Right renal cortex interstitium (tissue), 3 donors: Measurements from ENCODE around the gene BRK1. TPM values are rescaled to one million over a fixed set of nuclear protein-coding genes. Genes with fewer than 3 reads are reported as not detected.
"Not testable (repeated sequence)": the region's sequence is repeated elsewhere in the genome, so short reads cannot be mapped to it uniquely, and the experiment has no call there.

Experiments
- DNase-seq, 3 donors: peaks; one replicate each; pipeline ENCODE4 v3.0.0-alpha.2; 2013; ENCODE audit warnings: low read depth in 3 of 3, low spot score in 2 of 3
- polyA plus RNA-seq, 3 donors: library from polyadenylated mRNA; unstranded; fragments of 120-200 nt; gene quantifications; one replicate each; pipeline ENCODE4 v1.2.1, GENCODE V29; 2013; ENCODE audit not compliant: insufficient read length in 3 of 3

The BRK1 gene
- polyA plus RNA-seq, 3 donors = 215 to 235 (median 220) TPM

DNA sequence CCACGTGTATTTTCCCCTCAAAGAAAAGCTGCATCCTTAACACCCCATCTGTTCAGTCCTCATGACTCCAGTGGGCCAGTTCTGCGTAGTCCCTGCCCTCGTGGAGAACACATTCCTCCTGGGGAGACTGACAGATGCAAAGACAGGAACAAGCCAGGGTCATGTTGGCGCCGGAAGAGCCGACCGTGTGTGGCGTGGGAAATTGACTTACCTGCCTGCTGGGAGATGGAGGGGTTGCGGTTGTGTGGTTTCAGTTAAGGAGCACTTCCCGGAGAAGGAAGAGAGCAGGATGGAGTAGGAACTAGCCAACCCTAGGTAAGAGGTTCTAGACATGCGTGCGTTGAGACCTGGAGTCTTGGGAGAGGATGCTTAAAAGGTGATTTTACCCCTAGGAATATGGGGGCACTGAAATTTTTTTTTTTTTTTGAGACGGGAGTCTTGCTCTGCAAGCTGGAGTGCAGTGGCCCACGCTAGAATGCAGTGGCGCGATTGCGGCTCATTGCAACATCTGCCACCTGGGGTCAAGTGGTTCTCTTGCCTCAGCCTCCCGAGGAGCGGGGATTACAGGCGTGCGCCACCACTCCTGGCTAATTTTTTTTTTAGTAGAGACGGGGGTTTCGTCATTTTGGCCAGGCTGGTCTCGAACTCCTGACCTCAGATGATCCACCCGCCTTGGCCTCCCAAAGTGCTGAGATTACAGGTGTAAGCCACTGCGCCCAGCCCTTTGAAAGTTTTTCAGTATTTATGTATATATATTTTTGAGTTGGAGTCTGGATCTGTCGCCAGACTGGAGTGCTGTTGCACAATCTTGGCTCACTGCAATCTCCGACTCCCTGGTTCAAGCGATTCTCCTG lies 27.5 kb downstream of the BRK1 start:
- DNase-seq = no peak

GRCh38 chr3:10145685-10146084 lies 30.2 kb downstream of the BRK1 start:
- no peak for DNase-seq

DNA sequence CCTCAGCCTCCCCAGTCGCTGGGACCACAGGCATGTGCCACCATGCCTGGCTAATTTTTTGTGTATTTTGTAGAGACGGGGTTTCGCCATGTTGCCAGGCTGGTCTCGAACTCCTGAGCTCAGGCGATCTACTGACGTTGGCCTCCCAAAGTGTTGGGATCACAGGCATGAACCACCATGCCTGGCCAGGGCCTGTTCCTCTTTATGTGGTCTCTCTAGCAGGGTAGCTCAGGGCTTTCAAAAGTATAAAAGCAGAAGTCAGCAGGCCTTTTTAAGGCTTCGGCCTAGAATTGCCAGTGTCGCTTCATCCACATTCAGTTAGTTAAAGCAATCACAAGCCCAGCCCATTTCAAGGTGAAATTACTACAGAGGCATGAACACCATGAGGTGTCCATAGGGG lies 33.8 kb downstream of the BRK1 start:
- no peak for DNase-seq

DNA sequence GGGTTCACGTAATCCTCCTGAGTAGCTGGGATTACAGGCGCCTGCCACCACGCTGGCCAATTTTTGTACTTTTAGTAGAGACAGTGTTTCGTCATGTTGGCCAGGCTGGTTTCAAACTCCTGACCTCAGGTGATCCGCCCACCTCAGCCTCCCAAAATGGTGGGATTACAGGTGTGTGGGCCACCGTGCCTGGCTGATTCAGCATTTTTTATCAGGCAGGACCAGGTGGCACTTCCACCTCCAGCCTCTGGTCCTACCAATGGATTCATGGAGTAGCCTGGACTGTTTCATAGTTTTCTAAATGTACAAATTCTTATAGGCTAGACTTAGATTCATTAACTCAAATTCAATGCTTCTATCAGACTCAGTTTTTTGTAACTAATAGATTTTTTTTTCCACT lies 35.5 kb downstream of the BRK1 start:
- DNase-seq = no peak

- no peak for DNase-seq
Observed at GRCh38 chr3:10154335-10155122, 39.1 kb downstream of the BRK1 start.

DNA sequence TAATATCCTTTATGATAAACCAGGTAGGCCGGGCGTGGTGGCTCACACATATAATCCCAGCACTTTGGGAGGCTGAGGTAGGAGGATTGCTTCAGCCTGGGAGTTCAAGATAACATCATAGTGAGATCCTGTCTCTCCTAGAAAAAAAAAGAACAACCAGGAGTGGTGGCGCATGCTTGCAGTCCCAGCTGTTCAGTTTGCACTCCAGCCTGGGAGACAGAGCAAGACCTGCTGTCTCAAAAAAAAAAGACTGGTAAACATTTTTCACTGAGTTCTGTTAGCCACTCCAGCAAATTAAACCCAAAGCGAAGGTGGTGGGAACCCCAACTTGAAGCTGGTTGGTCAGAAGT lies 39.6 kb downstream of the BRK1 start:
- DNase-seq = no peak

GRCh38 chr3:10155658-10156057 lies 40.2 kb downstream of the BRK1 start:
- no peak for DNase-seq

DNA sequence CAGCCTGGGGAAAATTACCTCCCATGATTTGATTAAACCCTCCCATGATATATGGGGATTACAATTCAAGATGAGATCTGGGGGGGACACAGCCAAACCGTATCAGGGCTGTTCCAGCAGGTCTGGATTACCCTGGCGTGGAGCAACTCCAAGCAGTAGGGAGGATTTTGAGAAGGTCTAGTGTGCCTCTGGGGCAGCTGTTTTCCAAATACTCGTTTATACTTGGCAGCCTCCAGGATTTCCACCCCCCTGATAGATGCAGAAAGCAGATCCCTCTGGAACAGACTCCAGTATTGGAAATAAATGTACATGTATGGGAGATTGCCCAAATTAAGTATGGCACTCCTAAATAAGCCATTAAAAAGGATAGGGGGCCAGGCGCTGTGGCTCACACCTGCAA lies 41.6 kb downstream of the BRK1 start:
- no peak for DNase-seq

GRCh38 chr3:10158555-10158954 lies 43.1 kb downstream of the BRK1 start:
- DNase-seq = not testable (repeated sequence)

- no peak for DNase-seq
Observed at GRCh38 chr3:10160346-10160745, 44.9 kb downstream of the BRK1 start.

DNA sequence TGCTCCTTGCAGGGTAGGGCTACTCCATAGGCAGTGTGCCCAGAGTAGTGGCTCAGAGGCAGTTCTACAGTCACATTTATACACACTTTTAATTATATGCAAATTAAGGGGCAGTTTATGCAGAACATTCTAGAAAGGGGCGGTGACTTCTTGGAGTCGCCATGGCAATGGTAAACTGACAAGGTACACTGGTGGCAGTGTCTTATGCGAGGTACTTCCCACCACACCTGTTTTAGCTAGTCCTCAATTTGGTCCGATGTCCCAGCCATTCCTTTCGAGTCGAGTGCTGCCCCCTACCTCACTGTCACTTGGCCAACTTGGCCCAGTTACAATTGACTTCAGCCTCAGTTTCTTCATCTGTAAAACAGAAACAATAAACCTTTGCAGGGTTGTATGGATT lies 45.5 kb downstream of the BRK1 start:
- DNase-seq = no peak

DNA sequence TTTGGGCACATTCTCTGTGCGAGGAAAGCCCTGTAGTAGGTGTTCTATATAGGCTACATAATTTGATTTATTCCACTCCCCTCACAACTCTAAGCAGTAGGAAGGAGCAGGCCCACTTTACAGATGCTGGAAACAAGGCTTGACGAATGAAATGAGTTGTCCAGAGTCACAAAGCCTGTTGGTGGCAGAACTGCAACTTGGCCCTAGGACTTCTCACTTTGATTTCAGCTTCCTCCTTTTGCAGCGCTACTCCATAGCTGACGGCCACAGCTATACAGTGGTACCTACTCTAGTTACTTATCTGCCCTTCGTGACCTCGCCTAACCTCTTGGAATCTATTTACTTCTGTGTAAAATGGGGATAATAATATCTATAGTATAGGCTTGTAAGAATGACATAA lies 46.7 kb downstream of the BRK1 start:
- DNase-seq = no peak

DNA sequence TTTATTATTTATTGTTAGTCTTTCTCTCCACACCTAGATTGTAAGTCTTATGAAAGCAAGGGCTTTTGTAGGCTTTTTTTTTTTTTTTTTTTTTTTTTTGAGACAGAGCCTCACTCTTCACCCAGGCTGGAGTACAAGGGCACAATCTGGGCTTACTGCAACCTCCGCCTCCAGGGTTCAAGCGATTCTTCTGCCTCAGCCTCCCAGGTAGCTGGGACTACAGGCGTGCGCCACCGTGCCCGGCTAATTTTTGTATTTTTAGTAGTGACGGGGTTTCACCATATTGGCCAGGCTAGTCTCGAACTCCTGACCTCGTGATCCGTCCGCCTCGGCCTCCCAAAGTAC lies 48.7 kb downstream of the BRK1 start:
- DNase-seq = not testable (repeated sequence)

DNA sequence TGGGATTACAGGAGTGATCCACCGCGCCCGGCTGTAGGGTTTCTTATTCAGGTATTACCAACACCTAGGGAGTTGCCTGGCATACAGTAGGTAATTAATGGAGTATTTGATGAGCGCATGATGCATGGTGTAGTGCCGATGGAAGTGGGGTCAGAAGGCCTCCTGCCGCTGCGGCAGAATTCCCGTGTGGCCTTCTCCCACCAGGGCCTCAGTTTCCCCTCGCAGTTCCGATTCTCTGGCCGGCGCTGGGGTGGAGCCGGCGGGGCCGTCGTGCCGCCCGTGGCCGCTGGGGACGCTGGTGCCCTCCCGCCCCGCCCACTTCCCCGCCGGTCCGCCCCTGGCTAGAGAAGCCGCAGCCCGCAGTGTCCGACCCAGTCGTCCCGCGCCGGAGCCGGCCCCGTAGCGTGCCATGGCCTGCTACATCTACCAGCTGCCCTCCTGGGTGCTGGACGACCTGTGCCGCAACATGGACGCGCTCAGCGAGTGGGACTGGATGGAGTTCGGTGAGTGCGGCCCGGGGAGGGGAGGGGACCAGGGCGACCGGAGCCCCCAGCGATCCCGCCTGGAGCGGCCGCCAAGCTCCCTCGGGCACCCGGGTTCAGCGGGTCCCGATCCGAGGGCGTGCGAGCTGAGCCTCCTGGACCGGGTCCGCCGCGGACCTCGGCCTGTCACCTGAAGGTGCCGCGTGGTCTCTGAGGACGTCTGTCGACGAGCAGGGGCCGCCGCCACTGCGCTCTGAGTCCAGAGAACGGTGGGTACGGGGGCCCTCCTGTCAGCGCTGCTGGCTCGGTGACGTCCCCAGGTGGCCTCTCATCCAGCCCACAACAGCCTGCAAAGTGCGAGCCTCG lies 49.3 kb downstream of the BRK1 start, which contains the start of gene IRAK2:
IRAK2 (plus strand) TSS at position 374 of the 848 bp plus-strand sequence; CDS start at position 410, 36 bp downstream.
- no peak for DNase-seq

- DNase-seq = no peak
Observed at GRCh38 chr3:10166213-10166604, 50.7 kb downstream of the BRK1 start.

DNA sequence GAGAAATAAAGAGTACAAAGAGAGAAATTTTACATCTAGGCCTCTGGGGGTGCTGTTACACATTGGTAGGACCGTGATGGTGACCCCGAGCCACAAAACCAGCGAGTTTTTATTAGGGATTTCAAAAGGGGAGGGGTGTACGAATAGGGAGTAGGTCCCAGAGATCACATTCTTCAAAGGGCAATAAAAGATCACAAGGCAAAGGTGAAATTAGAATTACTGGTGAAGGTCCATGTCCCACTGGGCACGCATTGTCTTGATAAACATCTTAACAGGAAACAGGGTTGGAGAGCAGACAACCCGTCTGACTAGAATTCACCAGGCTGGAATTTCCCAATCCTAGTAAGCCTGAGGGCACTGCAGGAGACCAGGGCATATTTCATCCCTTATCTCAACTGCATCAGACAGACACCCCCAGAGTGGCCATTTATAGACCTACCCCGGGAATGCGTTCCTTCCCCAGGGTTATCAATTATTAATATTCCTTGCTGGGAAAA lies 53.6 kb downstream of the BRK1 start:
- DNase-seq = no peak

GRCh38 chr3:10170915-10171478 lies 55.5 kb downstream of the BRK1 start:
- no peak for DNase-seq

DNA sequence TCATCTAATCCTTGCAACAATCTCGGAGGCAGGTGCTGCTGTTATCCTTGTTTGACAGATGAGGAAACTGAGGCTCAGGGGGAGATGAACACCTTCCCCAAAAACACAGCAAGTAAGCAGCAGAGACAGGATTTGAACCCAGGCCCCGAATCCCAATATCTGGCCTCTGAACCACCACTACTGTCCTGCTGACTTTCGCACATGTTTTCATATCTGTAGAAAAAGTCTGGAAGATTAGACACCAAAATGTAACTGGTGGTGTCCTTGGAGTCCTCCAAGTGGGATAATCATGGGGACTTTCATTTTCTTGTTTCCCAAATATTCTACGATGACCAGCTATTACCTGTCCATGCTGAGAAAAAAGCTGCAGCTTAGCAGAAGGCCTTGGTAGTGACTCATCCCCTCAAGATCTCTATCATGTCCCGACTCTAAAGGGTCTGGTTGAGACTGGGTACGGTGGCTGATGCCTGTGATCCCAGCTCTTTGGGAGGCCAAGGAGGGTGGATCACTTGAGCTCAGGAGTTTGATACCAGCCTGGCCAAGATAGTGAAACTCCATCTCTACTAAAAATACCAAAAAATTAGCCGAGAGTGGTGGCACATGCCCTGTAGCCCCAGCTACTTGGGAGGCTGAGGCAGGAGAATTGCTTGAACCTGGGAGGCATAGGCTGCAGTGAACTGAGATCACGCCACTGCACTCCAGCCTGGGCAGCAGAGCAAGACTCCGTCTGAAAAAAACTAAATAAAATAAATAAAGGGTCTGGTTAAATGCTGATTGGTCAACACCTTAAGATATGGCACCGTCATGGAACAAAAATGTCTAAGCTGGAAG lies 57.8 kb downstream of the BRK1 start:
- no peak for DNase-seq

DNA sequence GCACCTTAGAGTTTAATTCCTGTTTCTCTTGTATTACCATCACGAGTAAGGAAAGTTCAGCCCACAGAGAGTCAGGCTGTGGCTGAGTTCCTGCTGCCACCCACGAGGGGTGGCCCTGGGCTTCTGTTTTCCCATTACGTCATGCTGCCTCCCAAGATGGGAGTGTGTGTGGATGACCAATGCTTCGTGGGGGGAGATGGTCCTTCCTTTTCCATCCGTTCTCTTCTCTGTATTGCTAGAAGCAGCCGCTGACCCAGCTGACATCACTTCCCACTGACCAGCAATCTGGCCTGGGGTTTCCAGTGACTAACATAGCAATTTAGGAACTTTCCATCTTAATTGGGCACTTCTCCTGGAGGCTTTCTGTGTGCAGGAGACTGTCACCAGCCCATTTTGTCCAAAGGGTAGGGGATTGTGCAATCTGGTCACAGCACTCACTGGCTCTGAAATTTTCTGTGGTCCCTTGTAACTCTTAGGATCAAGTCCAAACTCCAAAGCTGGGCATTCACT lies 58.5 kb downstream of the BRK1 start:
- no peak for DNase-seq

DNA sequence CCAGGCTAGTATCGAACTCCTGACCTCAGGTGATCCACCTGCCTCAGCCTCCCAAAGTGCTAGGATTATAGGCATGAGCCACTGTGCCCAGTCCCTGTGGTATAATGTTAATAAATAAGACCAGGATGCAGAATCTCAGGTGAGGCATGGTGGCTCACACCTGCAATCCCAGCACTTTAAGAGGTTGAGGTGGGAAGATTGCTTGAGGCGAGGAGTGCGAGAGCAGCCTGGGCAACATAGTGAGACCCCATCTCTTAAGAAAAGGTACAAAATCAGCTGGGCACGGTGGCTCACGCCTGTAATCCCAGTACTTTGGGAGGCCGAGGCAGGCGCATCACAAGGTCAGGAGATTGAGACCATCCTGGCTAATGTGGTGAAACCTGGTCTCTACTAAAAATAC lies 59.9 kb downstream of the BRK1 start:
- not testable (repeated sequence) for DNase-seq
